Mesendoderm (in vitro differentiated cells): Measurements from ENCODE around the gene BACH2.
"Not testable (repeated sequence)": the region's sequence is repeated elsewhere in the genome, so short reads cannot be mapped to it uniquely, and the experiment has no call there.

Source experiments
- DNase-seq: peaks from one replicate; pipeline ENCODE4 v3.0.0; 2013
- H2AK5ac ChIP-seq: 2 replicates; pipeline ENCODE4 v1.6.1; 2013; ENCODE audit warnings: low read length, inconsistent platforms
- H2BK120ac ChIP-seq: 2 replicates; pipeline ENCODE4 v1.6.1; 2013; ENCODE audit warnings: low read depth, mild to moderate bottlenecking, low read length, moderate library complexity, mixed read lengths
- H2BK15ac ChIP-seq: replicated peaks from 2 replicates; pipeline ENCODE4 v1.6.1; 2013; ENCODE audit warnings: low read depth, mild to moderate bottlenecking, moderate library complexity
- H2BK5ac ChIP-seq: 2 replicates; pipeline ENCODE4 v1.6.1; 2013; ENCODE audit warnings: low read length, inconsistent platforms
- H3K18ac ChIP-seq: 2 replicates; pipeline ENCODE4 v1.6.1; 2013; ENCODE audit warnings: mild to moderate bottlenecking, low read length, mixed read lengths
- H3K23ac ChIP-seq: one replicate; pipeline ENCODE4 v1.6.1; 2013; ENCODE audit warnings: low read length
- H3K27ac ChIP-seq: 2 replicates; pipeline ENCODE4 v1.5.1; 2013; ENCODE audit warnings: low read depth, mild to moderate bottlenecking, inconsistent platforms, low read length, moderate library complexity
- H3K27me3 ChIP-seq: 2 replicates; pipeline ENCODE4 v1.6.1; 2013; ENCODE audit warnings: low read length, control low read depth, mild to moderate bottlenecking, inconsistent platforms; ENCODE audit not compliant: insufficient read depth, poor library complexity
- H3K36me3 ChIP-seq: 2 replicates; pipeline ENCODE4 v1.6.1; 2013; ENCODE audit warnings: low read length, inconsistent platforms; ENCODE audit not compliant: control insufficient read depth, insufficient read depth
- H3K4ac ChIP-seq: one replicate; pipeline ENCODE4 v1.6.1; 2013; ENCODE audit warnings: low read depth, mild to moderate bottlenecking, low read length, moderate library complexity
- H3K4me1 ChIP-seq: 2 replicates; pipeline ENCODE4 v1.6.1; 2013; ENCODE audit warnings: low read depth, low read length, inconsistent platforms; ENCODE audit not compliant: control insufficient read depth
- H3K4me2 ChIP-seq: 2 replicates; pipeline ENCODE4 v1.6.1; 2013; ENCODE audit warnings: low read length
- H3K4me3 ChIP-seq: 2 replicates; pipeline ENCODE4 v1.5.1; 2013; ENCODE audit warnings: mild to moderate bottlenecking, low read length
- H3K56ac ChIP-seq: one replicate; pipeline ENCODE4 v1.6.1; 2013; ENCODE audit warnings: low read length
- H3K79me1 ChIP-seq: 2 replicates; pipeline ENCODE4 v1.6.1; 2013; ENCODE audit warnings: low read length, inconsistent platforms
- H3K79me2 ChIP-seq: 2 replicates; pipeline ENCODE4 v1.6.1; 2013; ENCODE audit warnings: mild to moderate bottlenecking, low read length; ENCODE audit not compliant: control insufficient read depth, insufficient read depth
- H3K9ac ChIP-seq: 2 replicates; pipeline ENCODE4 v1.6.1; 2013; ENCODE audit warnings: low read length, inconsistent platforms
- H4K5ac ChIP-seq: one replicate; pipeline ENCODE4 v1.6.1; 2013; ENCODE audit warnings: low read length
- H4K8ac ChIP-seq: one replicate; pipeline ENCODE4 v1.6.1; 2013; ENCODE audit warnings: low read depth, mild to moderate bottlenecking, control low read depth, low read length, moderate library complexity
- WGBS: extraction: QIAGEN DNeasy Blood & Tissue Kit; methylation state at CpG from one replicate; pipeline ENCODE4 v1.1.7; 2013; ENCODE audit warnings: low lambda C conversion rate, missing lambda C conversion rate; ENCODE audit not compliant: insufficient coverage; ENCODE audit errors: extremely low coverage; 5-methylcytosine and 5-hydroxymethylcytosine counted together

The BACH2 gene

DNA sequence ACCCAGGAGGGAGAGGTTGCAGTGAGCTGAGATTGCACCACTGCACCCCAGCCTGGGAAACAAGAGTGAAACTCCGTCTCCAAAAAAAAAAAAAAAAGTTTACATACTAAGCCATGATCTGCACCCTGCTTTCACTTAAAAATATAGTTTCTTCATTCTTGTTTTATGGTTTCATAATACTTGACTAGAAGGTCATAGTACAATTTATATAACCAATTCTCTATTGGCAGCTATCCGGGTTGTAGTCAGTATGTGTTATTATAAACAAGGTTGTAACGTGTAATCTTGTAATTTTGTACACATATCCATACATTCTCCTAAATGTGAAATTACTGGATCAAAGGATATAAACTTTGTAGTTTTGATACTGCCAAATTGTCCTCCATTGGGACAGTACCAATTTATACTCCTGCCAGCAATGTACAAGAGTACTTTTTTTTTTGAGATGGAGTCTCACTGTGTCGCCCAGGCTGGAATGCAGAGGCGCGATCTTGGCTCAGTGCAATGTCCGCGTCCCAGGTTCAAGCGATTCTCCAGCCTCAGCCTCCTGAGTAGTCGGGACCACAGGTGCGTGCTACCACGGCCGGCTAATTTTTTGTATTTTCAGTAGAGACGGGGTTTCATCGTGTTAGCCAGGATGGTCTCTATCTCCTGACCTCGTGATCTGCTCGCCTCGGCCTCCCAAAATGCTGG lies 257.5 kb downstream of the BACH2 start:
- H3K4me2 ChIP-seq: no peak overlapping the region
- no peak overlapping the region for H2AK5ac ChIP-seq
- no peak overlapping the region for H3K23ac ChIP-seq
- no peak overlapping the region for H2BK120ac ChIP-seq
- no peaks in the 10 kb centered on the region for H3K4me1 ChIP-seq
- H3K36me3 ChIP-seq: no peaks in the 10 kb centered on the region
- H3K56ac ChIP-seq: no peak overlapping the region
- H3K4me3 ChIP-seq: no peak overlapping the region
- no peaks in the 10 kb centered on the region for H3K79me1 ChIP-seq
- no peak overlapping the region for H3K9ac ChIP-seq
- H4K8ac ChIP-seq: no peak overlapping the region
- no peak overlapping the region for H4K5ac ChIP-seq
- no CpG with 5 or more reads among the region's 18 CpGs for WGBS
- no peak overlapping the region for H2BK15ac ChIP-seq
- H3K27me3 ChIP-seq: no peaks in the 10 kb centered on the region
- no peak overlapping the region for H3K4ac ChIP-seq
- H2BK5ac ChIP-seq: no peak overlapping the region
- DNase-seq: no peak
- H3K27ac ChIP-seq: no peak overlapping the region
- H3K79me2 ChIP-seq: no peaks in the 10 kb centered on the region
- no peak overlapping the region for H3K18ac ChIP-seq

DNA sequence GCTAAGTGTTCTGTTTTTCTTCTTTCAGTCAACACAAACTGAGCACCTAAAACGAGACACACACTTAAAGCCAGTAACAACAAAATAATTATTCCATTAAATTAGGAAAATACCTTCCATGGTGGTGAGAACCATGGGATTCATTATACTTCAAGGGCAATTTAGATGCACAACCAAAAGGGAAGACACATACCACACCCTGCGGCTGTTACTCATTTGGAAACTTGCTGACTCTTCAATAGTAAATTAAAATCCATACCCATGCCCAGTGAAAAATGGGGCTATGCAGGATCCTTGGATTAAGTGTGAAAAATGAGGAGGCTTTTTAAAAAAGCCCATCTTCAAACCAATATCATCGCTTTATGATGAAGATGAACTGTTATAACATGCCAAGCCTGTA lies 259.7 kb downstream of the BACH2 start:
- no peaks in the 10 kb centered on the region for H3K27me3 ChIP-seq
- no peaks in the 10 kb centered on the region for H3K79me2 ChIP-seq

GRCh38 chr6:90035047-90035723 lies 261.5 kb downstream of the BACH2 start:
- DNase-seq: no peak
- Histone ChIP-seq H2BK120ac (no peak overlapping the region), H3K27me3 (no peaks in the 10 kb centered on the region), H3K4me3 (no peak overlapping the region), H2BK5ac (no peak overlapping the region), H3K36me3 (no peaks in the 10 kb centered on the region), H2BK15ac (no peak overlapping the region), H3K56ac (no peak overlapping the region), H3K9ac (no peak overlapping the region), H3K18ac (no peak overlapping the region), H4K8ac (no peak overlapping the region), H3K4ac (no peak overlapping the region), H3K23ac (no peak overlapping the region), H3K4me1 (no peaks in the 10 kb centered on the region), H3K79me1 (no peaks in the 10 kb centered on the region), H3K27ac (no peak overlapping the region), H3K4me2 (no peak overlapping the region), H2AK5ac (no peak overlapping the region), H3K79me2 (no peaks in the 10 kb centered on the region), H4K5ac (no peak overlapping the region)
- WGBS: no CpG with 5 or more reads among the region's 3 CpGs

More for the DNA sequence above, 259.7 kb downstream of the BACH2 start:
- Histone ChIP-seq H4K8ac (no peak overlapping the region), H3K9ac (no peak overlapping the region), H3K36me3 (no peaks in the 10 kb centered on the region), H2BK120ac (no peak overlapping the region), H4K5ac (no peak overlapping the region), H3K4ac (no peak overlapping the region), H3K4me3 (no peak overlapping the region), H3K18ac (no peak overlapping the region), H3K56ac (no peak overlapping the region), H2BK15ac (no peak overlapping the region), H3K23ac (no peak overlapping the region), H3K4me2 (no peak overlapping the region), H3K4me1 (no peaks in the 10 kb centered on the region), H3K79me1 (no peaks in the 10 kb centered on the region), H3K27ac (no peak overlapping the region), H2BK5ac (no peak overlapping the region), H2AK5ac (no peak overlapping the region)
- WGBS: no CpG with 5 or more reads among the region's 3 CpGs
- DNase-seq: no peak

DNA sequence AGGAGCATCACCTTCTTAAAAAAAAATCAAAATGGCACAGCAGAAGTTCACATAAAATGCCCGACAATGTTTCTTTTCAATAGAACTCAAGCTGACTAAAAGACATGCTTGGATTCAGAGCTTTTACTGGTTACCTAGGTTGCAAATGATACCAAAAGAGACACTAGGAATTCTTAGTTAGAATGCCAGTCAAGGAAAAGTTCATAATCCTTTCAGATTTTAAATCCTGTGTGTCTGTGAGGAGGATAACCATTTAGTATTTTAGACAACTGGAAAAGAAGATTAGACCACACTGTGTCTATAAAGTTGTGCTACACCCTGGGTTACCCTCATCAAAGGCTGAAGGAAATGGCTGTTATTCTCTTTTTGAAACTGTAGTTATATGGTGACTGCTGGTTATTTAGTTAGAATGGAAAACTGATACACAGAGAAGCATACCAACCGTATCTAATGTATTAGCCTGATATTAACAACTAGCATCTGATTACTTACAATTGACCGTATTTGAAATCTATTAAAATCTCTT lies 262.8 kb downstream of the BACH2 start:
- WGBS: no CpG with 5 or more reads among the region's 3 CpGs
- no peak overlapping the region for H2BK15ac ChIP-seq
- no peak overlapping the region for H3K56ac ChIP-seq
- H3K79me1 ChIP-seq: no peaks in the 10 kb centered on the region
- H4K8ac ChIP-seq: no peak overlapping the region
- no peaks in the 10 kb centered on the region for H3K36me3 ChIP-seq
- no peak overlapping the region for H3K23ac ChIP-seq
- H3K4me3 ChIP-seq: no peak overlapping the region
- H4K5ac ChIP-seq: no peak overlapping the region
- H3K18ac ChIP-seq: no peak overlapping the region
- H3K4me2 ChIP-seq: no peak overlapping the region
- H3K79me2 ChIP-seq: no peaks in the 10 kb centered on the region
- no peak for DNase-seq
- H3K27me3 ChIP-seq: no peaks in the 10 kb centered on the region
- H3K9ac ChIP-seq: no peak overlapping the region
- no peak overlapping the region for H3K27ac ChIP-seq
- H3K4ac ChIP-seq: no peak overlapping the region
- H2AK5ac ChIP-seq: no peak overlapping the region
- peaks cover 4% of the 10 kb centered on the region for H3K4me1 ChIP-seq
- H2BK5ac ChIP-seq: no peak overlapping the region
- H2BK120ac ChIP-seq: no peak overlapping the region

GRCh38 chr6:90032489-90033212 lies 264.0 kb downstream of the BACH2 start:
- H2BK120ac ChIP-seq, H3K23ac ChIP-seq, DNase-seq, H3K4me3 ChIP-seq, H4K5ac ChIP-seq, H2BK15ac ChIP-seq, H3K9ac ChIP-seq, H3K27me3 ChIP-seq, H3K18ac ChIP-seq, H3K4me2 ChIP-seq, H3K79me1 ChIP-seq, H3K56ac ChIP-seq, H3K36me3 ChIP-seq, H3K4ac ChIP-seq, H3K4me1 ChIP-seq, H3K79me2 ChIP-seq, H2BK5ac ChIP-seq, H3K27ac ChIP-seq, H2AK5ac ChIP-seq, H4K8ac ChIP-seq: not testable (repeated sequence)
- no CpG with 5 or more reads among the region's 5 CpGs for WGBS
